Fibroblast of lung (primary cell): ENCODE measurements around the gene ABLIM2. TPM values are rescaled to one million over a fixed set of nuclear protein-coding genes. Genes with fewer than 3 reads are reported as not detected.

Experiments used
- DNase-seq, 2 donors: peaks; one replicate each; pipeline versions ENCODE4 v3.0.0 to v3.0.0-alpha.2; 2010; ENCODE audit warnings: low read depth in 2 of 2
- H2AFZ ChIP-seq: 2 replicates; pipeline ENCODE4 v1.5.1; 2012; ENCODE audit warnings: low read length, control low read depth, inconsistent platforms
- H3K27ac ChIP-seq: 2 replicates; pipeline ENCODE4 v1.5.1; 2011; ENCODE audit warnings: low read length, control low read depth; ENCODE audit not compliant: insufficient read depth
- H3K27me3 ChIP-seq: 2 replicates; pipeline ENCODE4 v1.5.1; 2011; ENCODE audit warnings: mild to moderate bottlenecking, low read length; ENCODE audit not compliant: control insufficient read depth, insufficient read depth
- H3K36me3 ChIP-seq: 2 replicates; pipeline ENCODE4 v1.5.1; 2011; ENCODE audit warnings: low read length; ENCODE audit not compliant: control insufficient read depth, insufficient read depth
- H3K4me1 ChIP-seq: 2 replicates; pipeline ENCODE4 v1.5.1; 2011; ENCODE audit warnings: low read length; ENCODE audit not compliant: control insufficient read depth, insufficient read depth; ENCODE audit errors: extremely low read depth
- H3K4me2 ChIP-seq: 2 replicates; pipeline ENCODE4 v1.5.1; 2011; ENCODE audit warnings: low read length, control low read depth; ENCODE audit not compliant: insufficient read depth; ENCODE audit errors: extremely low read depth
- H3K4me3 ChIP-seq, 4 experiments: fragments of 200-600 bp in 1 of 4; sonication (generic) in 1 of 4; replicated peaks in 1 of 4; 2 replicates each; pipeline ENCODE4 v1.5.1; 2011 to 2016; ENCODE audit warnings: low read length in 4 of 4, low read depth in 3 of 4, mild to moderate bottlenecking in 3 of 4, control low read depth in 2 of 4, inconsistent platforms in 1 of 4, mixed read lengths in 1 of 4; ENCODE audit not compliant: insufficient read depth in 1 of 4; ENCODE audit errors: control extremely low read depth in 1 of 4
- H3K79me2 ChIP-seq: 2 replicates; pipeline ENCODE4 v1.5.1; 2012; ENCODE audit warnings: mild to moderate bottlenecking, low read length, inconsistent platforms; ENCODE audit not compliant: control insufficient read depth, insufficient read depth
- H3K9ac ChIP-seq: 2 replicates; pipeline ENCODE4 v1.5.1; 2011; ENCODE audit warnings: mild to moderate bottlenecking, low read length, control low read depth; ENCODE audit not compliant: insufficient read depth
- H3K9me3 ChIP-seq: 2 replicates; pipeline ENCODE4 v1.5.1; 2012; ENCODE audit warnings: low read depth, low read length; ENCODE audit not compliant: control insufficient read depth, insufficient read depth
- H4K20me1 ChIP-seq: 2 replicates; pipeline ENCODE4 v1.5.1; 2011; ENCODE audit warnings: low read length; ENCODE audit not compliant: control insufficient read depth, insufficient read depth; ENCODE audit errors: extremely low read depth
- EZH2 ChIP-seq: IDR thresholded peaks from 2 replicates; pipeline ENCODE4 v1.5.1; 2012; ENCODE audit warnings: low read length, control low read depth, mild to moderate bottlenecking; ENCODE audit errors: missing control alignments
- polyA plus RNA-seq, 2 donors: library from polyadenylated mRNA; depleted of rRNA in 1 of 2; stranded (reverse) in 1 of 2; unstranded in 1 of 2; fragments of >200 nt; gene quantifications; 2 replicates each; pipeline ENCODE4 v1.2.1, GENCODE V29; 2011 to 2012; ENCODE audit warnings: missing spikeins in 1 of 2
- total RNA-seq: library from RNA; depleted of rRNA; stranded (reverse); fragments of >200 nt; gene quantifications from 2 replicates; pipeline ENCODE4 v1.2.1, GENCODE V29; 2014
- TF ChIP-seq, protein P1 (sequence below), 2 donors: IDR thresholded peaks in 1 of 2; conservative IDR thresholded peaks in 1 of 2; 1 replicate in 1 of 2; 2 replicates in 1 of 2; pipeline ENCODE4 v1.5.1; 2011 to 2012; ENCODE audit warnings: low read length in 2 of 2, control low read depth in 1 of 2, inconsistent platforms in 1 of 2, low read depth in 1 of 2, mild to moderate bottlenecking in 1 of 2

The ABLIM2 gene
- total and polyA plus RNA-seq, 2 donors (not counting 1 experiment from before 2014, with no cell fraction given), result 0.66 to 2.6 TPM

DNA sequence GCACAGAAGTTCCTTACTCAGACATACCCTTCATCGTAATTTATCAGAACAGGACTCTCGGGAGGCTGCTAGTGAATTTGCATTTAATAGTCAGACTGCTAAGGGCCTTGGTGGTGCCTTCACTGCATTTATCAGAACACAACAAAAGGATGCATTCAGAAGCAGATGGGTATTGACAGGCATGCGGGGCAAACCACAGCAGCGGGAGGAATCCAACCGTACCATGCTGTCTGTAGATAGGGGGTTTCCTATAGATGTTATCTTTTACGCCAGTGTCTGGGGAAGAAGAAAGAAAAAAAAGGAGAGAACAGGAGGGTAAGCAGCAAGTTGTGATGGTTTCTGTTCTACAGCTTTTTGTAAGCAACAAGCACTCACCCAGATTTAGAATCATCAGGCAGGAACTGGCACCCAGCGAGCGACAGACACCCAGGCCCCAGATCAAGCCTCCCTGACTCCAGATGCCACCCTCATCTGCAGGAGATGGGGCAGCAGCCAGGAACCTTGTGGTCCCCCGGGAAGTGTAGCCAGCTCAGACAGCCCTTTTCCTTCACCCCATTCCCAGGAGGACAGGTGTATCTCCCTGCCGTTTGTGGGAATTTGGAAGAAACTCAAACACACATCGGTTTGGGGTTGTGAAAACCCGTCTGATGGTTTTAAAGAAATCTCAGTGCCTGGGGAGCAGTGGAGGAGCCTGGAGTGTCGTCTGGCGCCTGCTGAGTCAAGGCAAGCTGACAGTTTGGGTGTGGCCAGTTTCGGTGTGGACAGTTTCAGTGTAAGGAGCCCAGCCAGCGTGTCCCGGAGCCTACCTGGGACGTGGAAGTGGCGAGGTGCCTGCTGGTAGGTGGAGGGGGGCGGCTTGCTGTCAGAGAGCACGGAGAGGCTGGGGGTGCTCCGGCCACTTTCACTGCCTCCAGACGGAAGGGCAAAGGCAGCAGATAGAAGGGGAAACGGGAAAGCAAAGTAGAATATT is 138.9 kb downstream of the ABLIM2 start:
- no peak overlapping the region for H3K27ac ChIP-seq
- H3K36me3 ChIP-seq, result no peaks in the 10 kb centered on the region
- H3K4me2 ChIP-seq, result no peak overlapping the region
- no peaks in the 10 kb centered on the region for H3K4me1 ChIP-seq
- no peak for DNase-seq
- H4K20me1 ChIP-seq, result no peaks in the 10 kb centered on the region
- H2AFZ ChIP-seq, result no peak overlapping the region
- H3K4me3 ChIP-seq, result no peak overlapping the region
- no peaks in the 10 kb centered on the region for H3K9me3 ChIP-seq
- H3K27me3 ChIP-seq, result peaks cover 3% of the 10 kb centered on the region
- H3K9ac ChIP-seq, result no peak overlapping the region
- TF ChIP-seq EZH2, result no peak
- TF ChIP-seq, protein P1, sequence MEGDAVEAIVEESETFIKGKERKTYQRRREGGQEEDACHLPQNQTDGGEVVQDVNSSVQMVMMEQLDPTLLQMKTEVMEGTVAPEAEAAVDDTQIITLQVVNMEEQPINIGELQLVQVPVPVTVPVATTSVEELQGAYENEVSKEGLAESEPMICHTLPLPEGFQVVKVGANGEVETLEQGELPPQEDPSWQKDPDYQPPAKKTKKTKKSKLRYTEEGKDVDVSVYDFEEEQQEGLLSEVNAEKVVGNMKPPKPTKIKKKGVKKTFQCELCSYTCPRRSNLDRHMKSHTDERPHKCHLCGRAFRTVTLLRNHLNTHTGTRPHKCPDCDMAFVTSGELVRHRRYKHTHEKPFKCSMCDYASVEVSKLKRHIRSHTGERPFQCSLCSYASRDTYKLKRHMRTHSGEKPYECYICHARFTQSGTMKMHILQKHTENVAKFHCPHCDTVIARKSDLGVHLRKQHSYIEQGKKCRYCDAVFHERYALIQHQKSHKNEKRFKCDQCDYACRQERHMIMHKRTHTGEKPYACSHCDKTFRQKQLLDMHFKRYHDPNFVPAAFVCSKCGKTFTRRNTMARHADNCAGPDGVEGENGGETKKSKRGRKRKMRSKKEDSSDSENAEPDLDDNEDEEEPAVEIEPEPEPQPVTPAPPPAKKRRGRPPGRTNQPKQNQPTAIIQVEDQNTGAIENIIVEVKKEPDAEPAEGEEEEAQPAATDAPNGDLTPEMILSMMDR (conservative IDR thresholded peaks at IDR 0.05 in 1 of 2, IDR thresholded peaks at IDR 0.05 in 1 of 2; ENCODE audit: low read depth in 1 of 2, low read length in 2 of 2), result no peak
- no peaks in the 10 kb centered on the region for H3K79me2 ChIP-seq

DNA sequence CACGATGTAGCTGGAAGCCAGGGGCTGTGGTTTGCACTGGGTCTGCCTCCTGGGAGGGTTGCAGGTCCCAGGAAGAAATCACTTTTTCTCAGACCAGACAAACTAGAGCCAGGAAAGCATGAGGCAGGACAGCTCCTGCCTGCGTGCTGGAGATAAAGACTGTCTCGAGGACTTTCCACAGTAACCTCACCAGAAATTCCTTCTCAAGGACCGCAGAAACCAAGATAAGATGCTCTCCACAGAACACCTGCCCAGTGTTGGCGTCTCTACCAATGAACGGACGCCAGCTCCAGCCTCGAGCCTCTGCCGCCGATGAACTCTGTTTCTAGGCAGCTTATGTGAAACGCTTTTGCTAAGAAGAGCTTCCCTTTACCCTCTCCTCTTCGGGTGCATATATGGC is 142.1 kb downstream of the ABLIM2 start:
- no peaks in the 10 kb centered on the region for H3K4me1 ChIP-seq
- no peaks in the 10 kb centered on the region for H4K20me1 ChIP-seq
- H2AFZ ChIP-seq, result no peak overlapping the region
- H3K36me3 ChIP-seq, result no peaks in the 10 kb centered on the region
- no peak overlapping the region for H3K4me2 ChIP-seq
- H3K79me2 ChIP-seq, result no peaks in the 10 kb centered on the region
- peak in 1 of 2 donors; percentile 68 for DNase-seq
- no peak overlapping the region for H3K9ac ChIP-seq
- H3K27ac ChIP-seq, result no peak overlapping the region
- H3K4me3 ChIP-seq, result no peak overlapping the region
- H3K27me3 ChIP-seq, result peaks cover 8% of the 10 kb centered on the region
- H3K9me3 ChIP-seq, result no peaks in the 10 kb centered on the region
- TF ChIP-seq, protein P1 (conservative IDR thresholded peaks at IDR 0.05 in 1 of 2, IDR thresholded peaks at IDR 0.05 in 1 of 2; ENCODE audit: low read depth in 1 of 2, low read length in 2 of 2), result no peak
- no peak for TF ChIP-seq EZH2

DNA sequence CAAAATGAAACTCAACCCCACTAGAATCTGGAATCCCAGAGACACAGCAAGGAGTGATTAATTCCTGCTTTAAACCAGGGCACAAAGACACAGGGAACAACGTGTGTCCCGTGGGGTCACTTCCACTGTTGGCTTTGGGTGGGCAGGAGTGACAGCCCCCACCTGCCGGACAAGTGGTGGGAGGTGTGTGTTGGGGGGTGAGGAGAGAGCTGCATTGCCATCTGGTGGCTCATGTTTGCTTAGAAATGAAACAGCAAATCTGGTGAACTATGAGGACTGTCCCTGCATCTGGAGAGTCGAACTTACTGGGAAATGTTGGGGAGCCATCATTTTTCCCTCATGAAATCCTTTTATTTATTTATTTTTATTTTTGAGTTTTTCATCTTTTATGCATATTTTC is 143.1 kb downstream of the ABLIM2 start:
- DNase-seq, result no peak
- Histone ChIP-seq H3K4me1 (no peaks in the 10 kb centered on the region), H3K36me3 (no peaks in the 10 kb centered on the region), H3K4me2 (peak overlapping the region; percentile 45), H3K9me3 (no peaks in the 10 kb centered on the region), H4K20me1 (no peaks in the 10 kb centered on the region), H3K79me2 (no peaks in the 10 kb centered on the region), H3K27ac (no peak overlapping the region), H3K4me3 (no peak overlapping the region), H3K27me3 (peaks cover 15% of the 10 kb centered on the region), H3K9ac (no peak overlapping the region), H2AFZ (no peak overlapping the region)
- TF ChIP-seq, protein P1 (conservative IDR thresholded peaks at IDR 0.05 in 1 of 2, IDR thresholded peaks at IDR 0.05 in 1 of 2; ENCODE audit: low read depth in 1 of 2, low read length in 2 of 2), result peak; percentile 17 to 34
- TF ChIP-seq EZH2, result no peak
